ENCODE measurements around the gene IRS1. TPM values are rescaled to one million over a fixed set of nuclear protein-coding genes. Genes with fewer than 3 reads are reported as not detected.

Gene IRS1
- total and polyA plus RNA-seq, 12 donors = 10.0 to 55.7 (median 25.0) TPM

- H3K27me3 ChIP-seq = no peaks in the 10 kb centered on the region
- peaks cover 41 to 52% of the 10 kb centered on the region in 2 donors for H3K4me1 ChIP-seq (replicated peaks in 1 of 2)
- H3K4me3 ChIP-seq = peak overlapping the region in 2 of 4 donors; percentile 3 to 63
- TF ChIP-seq POLR2A (IDR thresholded peaks at IDR 0.05) = no peak
- TF ChIP-seq CTCF (IDR thresholded peaks at IDR 0.05) = no peak
- 53 to 65% (median 57%) methylated on average over 13 to 25 of the region's 25 CpGs for WGBS, 4 donors
- DNase-seq = peak in 6 of 7 donors; percentile 32 to 63 (median 45)
- peak overlapping the region; percentile 66 to 94 (median 91) for H3K27ac ChIP-seq
- intact Hi-C loops (cut with DNase I) = loop anchor here (5.0 to 10.0 kb wide), 6 partner anchors 131 to 904 kb away; no protein-coding TSS in a partner anchor
- H3K9me3 ChIP-seq (replicated peaks in 1 of 3) = no peaks in the 10 kb centered on the region
- no peaks in the 10 kb centered on the region for H3K36me3 ChIP-seq (replicated peaks in 1 of 2)
Observed at GRCh38 chr2:226796012-226796839, 3.4 kb downstream of the IRS1 start.

GRCh38 chr2:226795281-226796011, 4.2 kb downstream of the IRS1 start:
- intact Hi-C loops (cut with DNase I) = loop anchor here (5.0 to 10.0 kb wide), 6 partner anchors 131 to 903 kb away; no protein-coding TSS in a partner anchor
- Histone ChIP-seq H3K27ac (peak overlapping the region; percentile 66 to 94 (median 91)), H3K36me3 (replicated peaks in 1 of 2) (no peaks in the 10 kb centered on the region), H3K9me3 (replicated peaks in 1 of 3) (no peaks in the 10 kb centered on the region), H3K4me1 (replicated peaks in 1 of 2) (peaks cover 47 to 54% of the 10 kb centered on the region in 2 donors), H3K4me3 (peak overlapping the region in 1 of 4 donors; percentile 63), H3K27me3 (no peaks in the 10 kb centered on the region)
- peak; percentile 61 to 83 (median 79) for DNase-seq
- TF ChIP-seq CTCF (IDR thresholded peaks at IDR 0.05) (peak in 4 of 6 experiments; percentile 4 to 25 (median 14)), POLR2A (IDR thresholded peaks at IDR 0.05) (peak in 1 of 2 donors; percentile 80)
- 29 to 50% (median 37%) methylated on average over 17 to 26 of the region's 26 CpGs for WGBS, 4 donors

GRCh38 chr2:226794751-226795171, 4.9 kb downstream of the IRS1 start:
- H3K9me3 ChIP-seq (replicated peaks in 1 of 3) = no peaks in the 10 kb centered on the region
- intact Hi-C loops (cut with DNase I) = loop anchor here (5.0 to 10.0 kb wide), 6 partner anchors 130 to 902 kb away; no protein-coding TSS in a partner anchor
- DNase-seq = peak; percentile 26 to 65 (median 43)
- peaks cover 46 to 56% of the 10 kb centered on the region in 2 donors for H3K4me1 ChIP-seq (replicated peaks in 1 of 2)
- TF ChIP-seq POLR2A (IDR thresholded peaks at IDR 0.05) = peak in 1 of 2 donors; percentile 35
- TF ChIP-seq CTCF (IDR thresholded peaks at IDR 0.05) = peak in 1 of 6 experiments; percentile 14
- H3K27ac ChIP-seq = peak overlapping the region; percentile 77 to 94 (median 91)
- H3K36me3 ChIP-seq (replicated peaks in 1 of 2) = no peaks in the 10 kb centered on the region
- 16 to 33% (median 21%) methylated on average over 5 to 9 of the region's 9 CpGs for WGBS, 4 donors
- peak overlapping the region in 3 of 4 donors; percentile 2 to 63 (median 17) for H3K4me3 ChIP-seq
- no peaks in the 10 kb centered on the region for H3K27me3 ChIP-seq
